H9 (cell line): ENCODE measurements around the gene GPR146. TPM values are rescaled to one million over a fixed set of nuclear protein-coding genes. Genes with fewer than 3 reads are reported as not detected.

Experiments
- DNase-seq: peaks from one replicate; pipeline ENCODE4 v3.0.0-alpha.2; 2017
- H2AFZ ChIP-seq: one replicate; pipeline ENCODE4 v1.6.1; 2013; ENCODE audit warnings: mild to moderate bottlenecking, low read length, control low read depth, moderate library complexity
- H2AK5ac ChIP-seq: 2 replicates; pipeline ENCODE4 v1.6.1; 2013; ENCODE audit warnings: low read length, control low read depth, mixed read lengths; ENCODE audit not compliant: insufficient read length
- H2BK120ac ChIP-seq: one replicate; pipeline ENCODE4 v1.6.1; 2013; ENCODE audit warnings: low read depth, mild to moderate bottlenecking, low read length, control low read depth, inconsistent platforms; ENCODE audit not compliant: poor library complexity, severe bottlenecking
- H2BK12ac ChIP-seq: 2 replicates; pipeline ENCODE4 v1.6.1; 2013; ENCODE audit warnings: low read length, control low read depth, mixed read lengths, low read depth; ENCODE audit not compliant: insufficient read length
- H2BK15ac ChIP-seq: 2 replicates; pipeline ENCODE4 v1.6.1; 2013; ENCODE audit warnings: low read depth, low read length, control low read depth
- H2BK20ac ChIP-seq: one replicate; pipeline ENCODE4 v1.6.1; 2013; ENCODE audit warnings: low read depth, mild to moderate bottlenecking, low read length, control low read depth, inconsistent platforms; ENCODE audit not compliant: poor library complexity, severe bottlenecking
- H2BK5ac ChIP-seq: 2 replicates; pipeline ENCODE4 v1.6.1; 2013; ENCODE audit warnings: low read length, control low read depth, mixed read lengths; ENCODE audit not compliant: insufficient read length
- H3K14ac ChIP-seq: 2 replicates; pipeline ENCODE4 v1.6.1; 2013; ENCODE audit warnings: low read length, control low read depth; ENCODE audit not compliant: insufficient read depth
- H3K18ac ChIP-seq: 2 replicates; pipeline ENCODE4 v1.6.1; 2013; ENCODE audit warnings: low read depth, mild to moderate bottlenecking, mixed read lengths, low read length, control low read depth; ENCODE audit not compliant: insufficient read length
- H3K23ac ChIP-seq: 2 replicates; pipeline ENCODE4 v1.6.1; 2013; ENCODE audit warnings: low read length, control low read depth, mixed read lengths, low read depth; ENCODE audit not compliant: insufficient read length
- H3K23me2 ChIP-seq: 2 replicates; pipeline ENCODE4 v1.6.1; 2013; ENCODE audit warnings: low read depth, mild to moderate bottlenecking, mixed read lengths, low read length, control low read depth; ENCODE audit not compliant: insufficient read length, poor library complexity, severe bottlenecking
- H3K27ac ChIP-seq: 2 replicates; pipeline ENCODE4 v1.5.1; 2013; ENCODE audit warnings: low read length, control low read depth, mixed read lengths, low read depth; ENCODE audit not compliant: insufficient read length
- H3K27me3 ChIP-seq: 2 replicates; pipeline ENCODE4 v1.6.1; 2013; ENCODE audit warnings: low read length, control low read depth, inconsistent platforms; ENCODE audit not compliant: insufficient read depth
- H3K4ac ChIP-seq: 2 replicates; pipeline ENCODE4 v1.6.1; 2013; ENCODE audit warnings: low read depth, mild to moderate bottlenecking, control low read depth, inconsistent platforms, low read length, moderate library complexity
- H3K4me1 ChIP-seq: 2 replicates; pipeline ENCODE4 v1.6.1; 2013; ENCODE audit warnings: low read length, control low read depth, inconsistent platforms; ENCODE audit not compliant: insufficient read depth
- H3K4me2 ChIP-seq: 2 replicates; pipeline ENCODE4 v1.6.1; 2013; ENCODE audit warnings: low read length, control low read depth, mixed read lengths; ENCODE audit not compliant: insufficient read length, insufficient read depth
- H3K56ac ChIP-seq: 2 replicates; pipeline ENCODE4 v1.6.1; 2013; ENCODE audit warnings: low read depth, mild to moderate bottlenecking, mixed read lengths, low read length, control low read depth; ENCODE audit not compliant: insufficient read length
- H3K79me1 ChIP-seq: 2 replicates; pipeline ENCODE4 v1.6.1; 2013; ENCODE audit warnings: low read depth, mild to moderate bottlenecking, moderate library complexity, low read length, control low read depth, inconsistent platforms; ENCODE audit not compliant: insufficient read depth, poor library complexity, severe bottlenecking
- H3K79me2 ChIP-seq: 2 replicates; pipeline ENCODE4 v1.6.1; 2013; ENCODE audit warnings: low read length, control low read depth, inconsistent platforms; ENCODE audit not compliant: insufficient read depth
- H3K9ac ChIP-seq: 2 replicates; pipeline ENCODE4 v1.6.1; 2013; ENCODE audit warnings: low read length, control low read depth, mixed read lengths; ENCODE audit not compliant: insufficient read length; ENCODE audit errors: extremely low read depth
- H3K9me3 ChIP-seq: one replicate; pipeline ENCODE4 v1.6.1; 2013; ENCODE audit warnings: low read depth, low read length, inconsistent platforms; ENCODE audit not compliant: control insufficient read depth
- H3T11ph ChIP-seq: one replicate; pipeline ENCODE4 v1.6.1; 2013; ENCODE audit warnings: mild to moderate bottlenecking, low read length, control low read depth, inconsistent platforms
- H4K20me1 ChIP-seq: one replicate; pipeline ENCODE4 v1.6.1; 2013; ENCODE audit not compliant: control insufficient read depth, insufficient read length, insufficient read depth
- H4K5ac ChIP-seq: 2 replicates; pipeline ENCODE4 v1.6.1; 2013; ENCODE audit warnings: low read depth, mild to moderate bottlenecking, mixed read lengths, low read length, control low read depth; ENCODE audit not compliant: insufficient read length
- H4K8ac ChIP-seq: replicated peaks from 2 replicates; pipeline ENCODE4 v1.6.1; 2013; ENCODE audit warnings: low read length, control low read depth, mixed read lengths, low read depth; ENCODE audit not compliant: insufficient read length
- H4K91ac ChIP-seq: 2 replicates; pipeline ENCODE4 v1.6.1; 2013; ENCODE audit warnings: low read depth, mild to moderate bottlenecking, moderate library complexity, mixed read lengths, low read length, control low read depth; ENCODE audit not compliant: insufficient read length
- H3K27ac Mint-ChIP-seq, 3 experiments: 2 replicates in 2 of 3; 3 replicates in 1 of 3; pipeline ENCODE4 v1.8.0; 2020 to 2021; ENCODE audit warnings: mixed read lengths in 3 of 3, mild to moderate bottlenecking in 1 of 3, moderate library complexity in 1 of 3
- H3K27me3 Mint-ChIP-seq: 2 replicates; pipeline ENCODE4 v1.8.0; 2021; ENCODE audit warnings: low read depth, mild to moderate bottlenecking, moderate library complexity, mixed read lengths
- H3K36me3 Mint-ChIP-seq, 3 experiments: 2 replicates in 2 of 3; 3 replicates in 1 of 3; pipeline ENCODE4 v1.8.0; 2020 to 2021; ENCODE audit warnings: low read depth in 3 of 3, mixed read lengths in 3 of 3; ENCODE audit not compliant: insufficient read depth in 1 of 3
- H3K4me1 Mint-ChIP-seq, 2 experiments: 2 replicates each; pipeline ENCODE4 v1.8.0; 2020; ENCODE audit warnings: mixed read lengths in 2 of 2
- H3K4me3 Mint-ChIP-seq, 2 experiments: 2 replicates in 1 of 2; 3 replicates in 1 of 2; pipeline ENCODE4 v1.8.0; 2020 to 2021; ENCODE audit warnings: mild to moderate bottlenecking in 2 of 2, mixed read lengths in 2 of 2, moderate library complexity in 1 of 2
- H3K9me3 Mint-ChIP-seq, 2 experiments: 2 replicates in 1 of 2; 3 replicates in 1 of 2; pipeline ENCODE4 v1.8.0; 2020; ENCODE audit warnings: mild to moderate bottlenecking in 2 of 2, mixed read lengths in 2 of 2, moderate library complexity in 1 of 2
- CTCF ChIP-seq: fragments of 200-600 bp; sonication (generic); conservative IDR thresholded peaks from 3 replicates; pipeline ENCODE4 v1.8.0; 2021; ENCODE audit warnings: antibody characterized with exemption, mild to moderate bottlenecking
- WGBS: extraction: QIAGEN DNeasy Blood & Tissue Kit; methylation state at CpG from one replicate; pipeline ENCODE4 v1.1.7; 2013; ENCODE audit warnings: missing lambda C conversion rate, low lambda C conversion rate, mixed read lengths; ENCODE audit not compliant: insufficient read length; ENCODE audit errors: extremely low coverage; 5-methylcytosine and 5-hydroxymethylcytosine counted together
- total RNA-seq: library from RNA; stranded (reverse); gene quantifications from 2 replicates; pipeline ENCODE4 v1.2.1, GENCODE V29; 2021

GPR146 gene
- total RNA-seq, 1 experiment from 2014 or later = 1.4 TPM

GRCh38 chr7:1028775-1029636 lies 15.3 kb upstream of the GPR146 start:
- Histone ChIP-seq H3K9ac (no peak overlapping the region), H3K9me3 (no peaks in the 10 kb centered on the region), H2BK15ac (no peak overlapping the region), H3T11ph (no peak overlapping the region), H3K4ac (no peak overlapping the region), H4K8ac (no peak overlapping the region), H3K4me1 (no peaks in the 10 kb centered on the region), H3K14ac (no peak overlapping the region), H3K4me2 (peak overlapping the region; percentile 14), H2BK12ac (no peak overlapping the region), H2BK120ac (no peak overlapping the region), H3K27me3 (no peaks in the 10 kb centered on the region), H4K91ac (no peak overlapping the region), H4K5ac (no peak overlapping the region), H2AK5ac (no peak overlapping the region), H2AFZ (no peak overlapping the region), H3K23ac (no peak overlapping the region), H3K23me2 (no peaks in the 10 kb centered on the region), H3K79me2 (no peaks in the 10 kb centered on the region), H4K20me1 (no peaks in the 10 kb centered on the region), H3K27ac (no peak overlapping the region), H3K56ac (no peak overlapping the region), H2BK20ac (no peak overlapping the region), H3K79me1 (no peaks in the 10 kb centered on the region), H2BK5ac (no peak overlapping the region), H3K18ac (no peak overlapping the region)
- peak overlapping the region; percentile 25 to 67; a peak in 4 of 5 replicates for H3K4me3 Mint-ChIP-seq
- peaks cover 2% of the 10 kb centered on the region; the same call in 1 of the 2 replicates for H3K27me3 Mint-ChIP-seq
- no CpG with 5 or more reads among the region's 18 CpGs for WGBS
- DNase-seq = peak; percentile 67
- peaks cover 13 to 25% of the 10 kb centered on the region in 2 experiments for H3K4me1 Mint-ChIP-seq
- H3K9me3 Mint-ChIP-seq = no peaks in the 10 kb centered on the region
- no peak for TF ChIP-seq CTCF
- peaks cover 1 to 15% (median 3%) of the 10 kb centered on the region in 3 experiments; a peak in 6 of 7 replicates for H3K36me3 Mint-ChIP-seq
- peak overlapping the region in 2 of 3 experiments; percentile 22 to 83; a peak in 3 of 7 replicates for H3K27ac Mint-ChIP-seq
